K562 (cell line): ENCODE measurements around the gene LZTS3.

Experiments
- SRF ChIP-seq, 2 experiments: fragments of 250-450, 450-650 bp in 1 of 2; sonication (Bioruptor Pico) in 1 of 2; sonication (generic) in 1 of 2; formaldehyde crosslinking; IDR thresholded peaks; 2 replicates each; pipeline versions ENCODE4 v1.5.0 to v1.5.1; 2020 to 2022; ENCODE audit warnings: mild to moderate bottlenecking in 1 of 2, missing genetic modification reagents in 1 of 2
- ZNF764 ChIP-seq: fragments of 250-450 bp; sonication (Bioruptor Pico); IDR thresholded peaks from 2 replicates; pipeline ENCODE4 v1.4.0; 2020; ENCODE audit warnings: low read depth, mild to moderate bottlenecking, moderate library complexity

DNA sequence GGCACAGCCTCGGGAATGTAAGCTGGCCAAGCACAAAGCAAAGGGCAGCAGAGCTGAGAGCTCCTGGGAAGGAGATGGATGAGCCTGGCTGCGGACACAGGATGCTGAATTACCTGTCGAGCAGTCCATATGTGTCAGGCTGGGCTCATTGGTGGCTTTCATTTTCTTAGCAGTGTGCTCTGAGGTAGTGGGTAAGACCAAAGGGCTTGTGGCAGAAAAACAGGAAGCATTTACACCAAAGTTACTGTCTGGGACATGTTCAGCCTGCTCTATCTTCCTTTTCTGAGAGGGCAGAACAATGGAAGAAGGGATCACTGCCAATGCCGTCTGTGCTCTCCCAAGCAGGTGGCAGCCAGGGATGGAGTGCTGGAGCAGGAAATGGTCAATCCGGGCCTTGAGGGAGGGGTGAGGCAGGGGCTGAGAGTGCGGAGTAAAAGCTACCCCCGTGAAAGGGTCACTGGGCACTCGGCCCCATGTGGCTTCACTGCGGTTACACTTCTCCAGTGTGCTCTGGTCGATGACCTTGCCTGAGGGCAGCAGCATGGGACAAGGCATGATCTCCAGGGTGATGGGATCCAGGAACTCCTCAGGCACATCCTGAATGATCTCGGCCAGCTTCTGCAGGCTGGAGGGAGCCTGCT is 52.0 kb downstream of the LZTS3 start:
- TF ChIP-seq ZNF764 (CRISPR knock-in tag) (no peak), SRF (CRISPR knock-in tag; IDR thresholded peaks at IDR 0.05) (no peak)
